Kidney capillary endothelial cell (primary cell): ENCODE data around the gene TNRC6B.
A peak's percentile ranks its signal among the peaks of the same experiment; 100 is the strongest.
"Not testable (repeated sequence)": the region's sequence is repeated elsewhere in the genome, so short reads cannot be mapped to it uniquely, and the experiment has no call there.

Source experiments
- DNase-seq: peaks from one replicate; pipeline ENCODE4 v3.0.0-alpha.2; 2018; ENCODE audit warnings: low spot score

The TNRC6B gene

DNA sequence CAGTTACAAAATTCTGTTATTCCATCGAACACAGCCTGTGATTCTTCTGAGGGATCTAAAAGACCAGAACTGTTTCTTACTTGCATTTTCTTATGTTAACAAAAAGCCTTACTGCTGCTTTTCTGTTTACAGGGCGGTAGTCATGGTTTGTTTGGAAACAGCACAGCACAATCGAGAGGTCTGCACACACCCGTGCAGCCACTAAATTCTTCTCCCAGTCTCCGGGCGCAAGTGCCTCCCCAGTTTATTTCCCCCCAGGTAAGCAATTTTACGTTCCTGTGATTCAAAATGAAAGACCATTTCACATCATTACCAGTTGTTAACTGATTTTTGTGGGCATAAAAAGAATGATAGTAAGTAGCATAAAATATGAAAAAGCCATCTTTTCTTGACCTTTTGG lies 107.8 kb downstream of the TNRC6B start:
- no peak for DNase-seq

DNA sequence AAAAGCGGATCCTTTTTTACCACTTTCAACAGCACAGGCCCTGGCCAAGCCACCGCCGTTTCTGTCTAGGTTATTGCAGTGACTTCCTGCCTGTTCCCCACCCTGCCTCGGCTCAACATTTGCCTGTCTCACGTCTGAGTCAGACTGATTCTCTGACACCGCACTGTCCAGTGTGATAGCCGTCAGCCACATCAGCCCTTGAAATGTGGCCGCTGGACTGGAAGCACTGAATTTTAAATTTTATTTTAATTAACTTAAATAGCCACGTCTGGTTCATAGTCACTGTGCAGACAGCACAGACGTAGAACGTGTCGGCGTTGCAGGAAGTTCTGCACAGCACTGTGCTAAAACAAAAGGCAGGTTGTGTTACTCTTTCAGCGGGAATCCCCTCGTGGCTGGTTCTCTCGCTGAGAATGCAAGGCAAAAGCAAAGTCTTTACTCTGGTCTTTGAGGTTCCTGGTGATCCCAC lies 112.3 kb downstream of the TNRC6B start:
- peak; percentile 19 for DNase-seq

DNA sequence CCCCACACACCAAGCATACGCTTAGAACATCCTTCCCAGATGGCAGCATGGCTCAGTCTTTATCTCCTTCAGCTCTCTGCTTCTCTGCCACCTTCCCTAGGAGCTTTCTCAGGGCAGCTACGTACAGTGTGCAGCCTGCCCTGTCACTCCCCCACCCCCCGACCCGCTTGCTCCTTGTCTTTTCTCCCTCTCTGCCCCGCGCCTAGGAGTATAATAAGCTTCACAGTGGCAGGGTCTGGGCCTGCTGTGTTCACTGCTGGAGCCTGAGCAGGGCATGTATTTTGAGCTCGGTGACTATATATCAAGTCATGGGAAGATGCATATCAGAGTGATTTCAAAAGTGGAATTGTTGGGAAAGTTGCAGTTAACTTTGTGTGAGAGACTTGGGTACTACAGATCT lies 112.8 kb downstream of the TNRC6B start:
- DNase-seq: no peak

DNA sequence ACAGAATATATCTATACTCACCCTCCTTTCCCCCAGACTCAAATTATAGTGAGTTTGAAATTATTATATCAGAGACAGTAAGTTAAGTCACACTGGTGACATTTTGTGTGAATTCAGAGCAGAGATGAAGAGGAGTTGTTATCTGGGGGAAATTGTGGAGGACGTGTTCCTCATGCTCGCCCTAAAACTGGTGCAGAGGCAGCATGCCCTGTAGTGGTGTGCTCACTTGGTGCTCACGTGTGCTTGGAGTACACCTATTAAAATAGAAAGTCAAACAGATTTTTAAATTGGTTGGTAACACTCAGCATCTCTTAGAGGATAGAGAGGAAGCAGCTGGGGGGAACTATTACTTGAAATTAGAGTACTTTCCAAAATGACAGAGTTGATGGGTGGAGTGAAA lies 117.0 kb downstream of the TNRC6B start:
- no peak for DNase-seq

DNA sequence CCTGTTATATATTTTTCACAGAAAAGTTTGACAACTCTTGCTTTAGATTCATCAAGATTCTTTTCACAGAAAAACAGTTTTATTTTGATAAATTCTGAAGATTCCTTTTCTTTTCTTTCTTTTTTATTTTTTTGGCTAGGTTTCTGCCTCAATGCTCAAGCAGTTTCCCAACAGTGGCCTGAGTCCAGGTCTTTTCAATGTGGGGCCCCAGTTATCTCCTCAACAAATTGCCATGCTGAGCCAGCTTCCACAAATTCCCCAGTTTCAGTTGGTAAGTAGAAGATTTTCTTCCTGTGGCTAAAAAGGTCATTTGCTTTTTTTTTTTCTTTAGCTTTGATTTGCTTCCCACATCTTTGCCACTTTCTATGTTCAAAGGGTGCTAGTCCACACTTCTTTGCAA lies 122.6 kb downstream of the TNRC6B start:
- no peak for DNase-seq

DNA sequence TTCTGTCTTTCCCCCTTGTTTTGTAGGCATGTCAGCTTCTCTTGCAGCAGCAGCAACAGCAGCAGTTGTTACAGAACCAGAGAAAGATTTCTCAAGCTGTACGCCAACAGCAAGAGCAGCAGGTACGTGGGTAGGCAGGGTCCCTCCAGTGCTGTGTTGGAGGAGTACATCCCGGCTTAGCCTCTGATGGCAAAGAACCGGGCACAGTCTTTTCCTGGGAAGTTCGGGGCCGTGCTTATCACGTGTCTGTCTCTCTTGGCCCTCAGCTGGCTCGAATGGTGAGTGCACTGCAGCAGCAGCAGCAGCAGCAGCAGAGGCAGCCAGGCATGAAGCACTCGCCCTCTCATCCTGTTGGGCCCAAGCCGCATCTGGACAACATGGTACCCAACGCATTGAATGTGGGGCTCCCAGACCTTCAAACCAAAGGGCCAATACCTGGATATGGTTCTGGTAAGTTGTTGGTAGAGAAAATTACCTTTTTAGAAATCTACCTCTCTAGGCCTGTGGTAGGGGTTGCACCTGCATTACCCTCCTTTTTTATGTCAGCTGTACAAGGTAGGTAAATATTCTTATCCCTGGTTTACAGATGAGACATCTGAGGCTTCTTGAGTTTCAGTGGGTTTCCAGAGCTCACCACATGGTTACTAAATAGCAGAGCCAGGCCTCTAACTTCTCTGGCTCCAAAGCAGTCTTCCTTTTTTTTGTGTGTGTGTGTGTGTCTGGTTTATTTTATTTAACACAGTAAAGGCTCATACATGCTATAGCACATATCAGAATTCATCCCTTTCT lies 123.4 kb downstream of the TNRC6B start:
- DNase-seq: no peak

DNA sequence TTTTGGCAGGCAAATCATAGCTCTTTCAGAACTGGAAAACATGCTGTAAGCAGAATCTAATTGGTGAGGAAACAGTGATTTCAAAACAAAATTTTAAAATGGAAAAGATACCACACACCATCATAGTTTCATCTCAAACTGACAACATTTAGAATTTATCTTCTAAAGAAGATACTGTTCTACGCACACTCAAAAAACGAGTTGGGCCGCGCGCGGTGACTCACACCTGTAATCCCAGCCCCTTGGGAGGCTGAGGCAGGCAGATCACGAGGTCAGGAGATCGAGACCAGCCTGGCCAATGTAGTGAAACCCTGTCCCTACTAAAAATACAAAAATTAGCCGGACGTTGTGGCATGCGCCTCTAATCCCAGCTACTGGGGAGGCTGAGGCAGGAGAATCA lies 124.4 kb downstream of the TNRC6B start:
- no peak for DNase-seq

DNA sequence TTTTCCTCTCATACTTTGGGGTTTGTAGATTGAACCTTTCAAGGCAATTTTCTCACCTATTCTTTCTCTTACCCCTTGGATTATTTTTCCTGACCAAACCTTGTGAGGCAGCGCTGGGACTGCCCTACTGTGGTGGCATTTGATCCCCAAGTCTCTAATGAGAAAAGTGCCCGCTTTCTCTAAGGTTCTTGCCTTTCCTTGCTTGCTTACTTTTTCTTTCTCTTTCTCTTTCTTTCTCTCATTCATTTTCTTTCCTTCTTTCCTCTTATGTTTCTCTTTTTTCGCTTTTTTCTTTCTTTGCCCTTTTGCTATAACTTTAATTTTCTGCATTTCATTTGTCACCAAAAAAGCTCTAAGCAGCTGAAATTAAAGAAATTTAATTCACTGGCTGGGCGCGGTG lies 127.9 kb downstream of the TNRC6B start:
- no peak for DNase-seq

DNA sequence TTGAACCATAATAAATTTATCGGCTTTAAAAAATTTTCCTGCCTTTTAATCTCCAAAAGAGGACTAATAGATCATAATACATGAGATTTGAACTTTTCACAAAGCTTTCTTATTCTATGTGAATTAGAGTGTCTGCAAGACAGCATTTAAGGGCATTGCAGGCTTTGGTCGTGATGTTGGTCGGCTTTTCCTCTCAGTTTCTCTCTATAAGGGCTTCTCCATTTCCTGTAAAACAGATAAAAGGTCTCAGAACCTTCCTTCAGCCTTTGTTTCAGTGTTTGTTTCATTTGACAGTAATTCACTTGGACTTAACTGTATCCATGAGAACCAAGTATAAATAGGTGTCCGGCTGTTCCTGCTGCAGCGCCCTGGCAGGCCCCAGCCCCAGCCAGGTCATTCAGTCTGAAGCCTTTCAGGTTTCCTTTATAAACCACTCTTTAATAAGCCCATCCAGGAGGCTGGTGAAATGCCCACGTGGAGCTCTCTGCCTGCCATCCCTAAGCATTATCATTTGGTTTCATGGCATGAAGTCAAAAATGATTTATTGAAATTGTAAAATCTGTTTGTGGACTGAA lies 131.4 kb downstream of the TNRC6B start:
- DNase-seq: no peak

DNA sequence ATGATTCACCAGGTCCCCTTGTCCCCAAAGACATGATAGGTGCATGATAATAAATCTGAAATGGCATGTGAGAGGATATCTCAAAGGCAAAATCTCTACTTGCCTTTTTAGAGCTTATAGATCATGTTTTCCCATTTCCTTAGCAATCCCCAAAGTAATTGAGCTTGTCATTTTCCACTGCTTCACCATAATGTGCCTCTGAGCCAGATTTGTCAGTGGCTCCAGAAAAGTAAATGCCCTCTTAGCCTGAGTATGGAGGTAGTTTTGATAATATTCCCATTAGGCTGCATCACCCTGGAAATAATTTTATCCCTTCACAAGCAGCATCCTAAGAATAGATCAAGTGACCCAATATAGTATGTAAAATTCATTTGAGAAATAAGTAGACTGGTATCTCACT lies 131.9 kb downstream of the TNRC6B start:
- no peak for DNase-seq

DNA sequence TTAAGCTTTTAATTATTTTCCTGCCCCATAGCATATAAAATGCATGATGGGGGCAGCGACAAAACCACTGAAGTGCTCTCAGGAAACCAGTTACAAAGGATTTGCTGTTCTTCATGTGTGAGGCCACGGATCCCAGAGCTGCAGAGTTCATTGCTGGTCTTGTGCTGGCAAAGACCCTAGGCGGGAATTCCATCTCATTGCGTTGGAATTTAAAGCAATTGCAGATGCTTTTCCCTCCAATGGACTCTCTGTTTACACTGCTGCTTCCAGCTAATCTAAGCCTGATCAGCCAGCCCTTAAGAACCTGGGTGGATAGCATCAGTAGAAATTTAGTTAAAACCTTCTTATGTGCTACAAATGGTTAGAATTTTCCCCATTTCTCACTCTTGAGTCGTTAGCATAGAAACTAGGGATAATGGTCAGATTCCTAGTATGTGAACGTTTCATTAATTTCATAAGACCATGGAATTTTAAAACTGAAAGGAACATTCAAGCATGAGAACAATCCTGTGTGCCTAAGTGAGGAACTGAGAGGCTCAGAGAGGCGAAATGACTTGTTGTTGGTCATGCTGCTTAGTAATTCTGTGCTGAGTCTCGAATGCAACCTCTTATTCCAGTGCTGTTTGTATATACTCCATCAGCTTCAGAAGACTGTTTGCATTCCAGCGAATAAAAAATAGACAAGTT lies 132.5 kb downstream of the TNRC6B start:
- no peak for DNase-seq

DNA sequence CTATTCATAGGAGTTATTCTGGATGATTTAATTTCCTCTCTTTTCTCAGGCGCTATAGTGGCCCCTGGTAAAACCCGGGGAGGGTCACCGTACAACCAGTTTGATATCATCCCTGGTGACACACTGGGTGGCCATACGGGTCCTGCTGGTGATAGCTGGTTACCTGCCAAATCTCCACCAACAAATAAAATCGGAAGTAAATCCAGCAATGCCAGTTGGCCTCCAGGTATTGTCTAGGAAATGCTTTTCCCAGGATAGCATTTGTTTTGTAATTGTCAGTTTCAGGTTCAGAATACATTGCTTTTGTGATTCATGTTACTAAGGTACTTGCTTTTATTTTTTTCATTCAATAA lies 133.0 kb downstream of the TNRC6B start:
- DNase-seq: no peak

DNA sequence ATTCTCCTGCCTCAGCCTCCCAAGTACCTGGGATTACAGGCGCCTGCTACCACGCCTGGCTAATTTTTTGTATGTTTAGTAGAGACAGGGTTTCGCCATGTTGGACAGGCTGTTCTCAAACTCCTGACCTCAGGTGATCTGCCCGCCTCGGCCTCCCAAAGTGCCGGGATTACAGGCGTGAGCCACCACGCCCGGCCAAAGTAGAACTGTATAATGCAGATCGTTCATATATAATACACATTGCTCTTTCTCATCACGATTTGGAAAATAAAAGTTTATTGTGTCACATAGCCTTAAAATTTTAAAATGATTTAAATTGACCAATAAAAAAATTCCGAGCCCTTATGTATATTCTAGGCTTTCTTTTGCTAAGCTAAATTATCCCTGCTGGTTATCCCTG lies 133.9 kb downstream of the TNRC6B start:
- DNase-seq: not testable (repeated sequence)

DNA sequence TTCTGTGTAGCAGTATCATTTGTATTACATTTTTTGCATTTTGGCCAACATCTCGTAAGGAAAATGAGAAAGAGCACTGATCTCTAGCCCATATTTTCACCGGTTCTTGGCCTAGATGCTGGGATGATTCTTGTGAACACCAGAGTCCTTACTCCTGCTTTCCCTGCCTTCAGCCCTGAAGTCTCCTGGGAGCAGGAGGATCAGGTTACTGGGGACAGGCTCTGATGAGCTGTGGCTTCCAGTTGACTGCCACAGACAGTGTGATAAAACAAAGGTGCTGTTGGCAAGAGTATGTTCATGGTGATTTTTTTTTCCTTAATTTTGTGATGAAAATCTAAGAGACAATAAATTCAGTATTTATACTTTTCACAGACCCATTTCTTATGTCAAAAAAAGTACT lies 134.3 kb downstream of the TNRC6B start:
- no peak for DNase-seq

DNA sequence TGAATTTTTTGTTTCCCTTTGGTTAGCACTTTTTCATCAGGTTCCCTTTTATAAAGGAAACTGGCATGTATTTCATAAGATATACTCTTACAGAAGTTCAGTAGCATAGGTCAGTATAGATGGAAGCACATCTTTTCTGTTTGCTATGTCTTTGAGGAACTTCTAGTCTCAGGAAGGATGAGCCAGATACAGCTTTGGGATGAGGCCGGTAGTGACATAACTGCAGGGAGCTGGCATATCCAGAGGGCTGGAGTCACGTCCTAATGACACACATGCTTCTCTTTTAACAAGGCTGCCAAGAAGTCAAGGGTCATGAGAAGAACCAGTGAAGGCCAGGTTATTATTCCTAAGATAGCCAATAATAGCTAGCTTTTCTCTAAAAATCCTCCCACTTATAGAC lies 135.3 kb downstream of the TNRC6B start:
- no peak for DNase-seq

DNA sequence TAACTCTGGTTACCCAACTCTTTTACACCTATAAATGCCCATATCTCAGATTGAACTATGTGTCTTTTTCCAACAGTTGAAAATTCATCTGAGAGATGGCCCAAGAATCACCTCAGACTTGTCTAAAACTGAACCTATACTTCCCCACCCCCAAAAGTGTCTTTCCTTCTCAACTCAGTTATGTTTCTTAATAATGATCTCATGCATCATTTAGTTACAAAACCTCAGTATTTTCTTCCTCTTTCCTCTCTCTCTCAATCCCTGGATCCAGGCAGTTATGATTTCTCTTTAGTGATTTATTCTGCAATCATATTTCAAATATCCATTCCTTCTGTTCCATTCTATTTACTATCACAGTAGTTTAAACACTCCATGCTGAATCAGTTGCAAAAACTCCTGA lies 136.3 kb downstream of the TNRC6B start:
- no peak for DNase-seq

DNA sequence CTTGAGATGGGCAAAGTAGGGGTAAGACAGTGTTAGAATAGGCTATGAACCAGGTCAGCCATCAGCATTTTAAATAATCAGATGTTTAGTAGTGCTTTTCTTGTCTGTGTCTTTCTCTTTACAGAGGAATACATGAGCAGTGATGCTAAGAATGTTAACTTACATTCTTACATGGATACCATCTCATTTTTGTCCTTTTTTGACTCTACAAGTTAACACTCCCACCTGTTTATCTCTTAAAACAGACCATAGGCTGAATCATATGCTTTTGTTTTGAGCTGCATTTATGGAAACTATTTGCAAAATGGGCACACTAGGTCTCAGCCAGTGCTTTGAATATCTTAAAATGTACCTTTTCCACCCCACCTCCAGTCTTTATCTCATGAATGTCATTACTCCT lies 143.0 kb downstream of the TNRC6B start:
- DNase-seq: no peak

DNA sequence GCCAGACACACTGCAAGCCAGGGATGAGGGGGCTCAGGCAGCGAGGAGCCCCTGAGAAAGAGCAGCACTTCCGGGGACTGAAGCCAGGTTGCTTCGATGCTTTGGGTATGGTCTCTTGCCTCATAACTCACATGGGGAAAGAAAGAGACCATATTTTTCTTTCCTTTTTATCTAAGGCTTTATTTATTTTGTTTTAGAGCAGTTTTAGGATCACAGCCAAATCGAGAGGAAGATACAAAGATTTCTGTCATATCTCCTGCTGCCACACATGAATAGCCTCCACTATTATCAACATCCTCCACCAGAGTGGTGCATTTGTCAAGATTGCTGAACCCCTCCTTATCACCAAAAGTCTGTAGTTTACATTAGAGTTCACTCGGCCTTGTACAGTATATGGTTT lies 144.3 kb downstream of the TNRC6B start:
- no peak for DNase-seq

DNA sequence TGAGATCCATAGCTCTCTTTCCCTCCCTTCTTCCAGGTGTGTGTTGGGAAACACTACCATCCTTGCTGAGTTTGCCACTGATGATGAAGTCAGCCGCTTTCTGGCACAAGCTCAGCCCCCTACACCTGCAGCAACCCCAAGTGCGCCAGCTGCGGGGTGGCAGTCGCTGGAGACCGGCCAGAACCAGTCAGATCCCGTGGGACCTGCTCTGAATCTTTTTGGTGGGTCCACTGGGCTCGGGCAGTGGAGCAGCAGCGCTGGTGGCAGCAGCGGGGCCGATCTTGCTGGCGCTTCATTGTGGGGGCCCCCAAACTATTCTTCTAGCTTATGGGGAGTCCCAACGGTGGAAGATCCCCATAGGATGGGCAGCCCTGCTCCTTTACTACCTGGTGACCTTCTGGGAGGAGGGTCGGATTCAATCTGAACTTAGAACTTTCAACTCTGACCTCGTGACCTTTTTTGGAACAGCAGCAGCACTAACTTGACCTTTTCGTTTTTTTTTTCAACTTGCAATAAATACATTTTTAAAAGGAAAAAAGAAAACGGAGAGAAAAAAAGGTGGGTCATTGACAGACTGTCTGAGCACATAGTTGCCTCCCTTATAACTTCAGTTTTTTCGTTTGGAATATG lies 145.2 kb downstream of the TNRC6B start:
- DNase-seq: no peak

DNA sequence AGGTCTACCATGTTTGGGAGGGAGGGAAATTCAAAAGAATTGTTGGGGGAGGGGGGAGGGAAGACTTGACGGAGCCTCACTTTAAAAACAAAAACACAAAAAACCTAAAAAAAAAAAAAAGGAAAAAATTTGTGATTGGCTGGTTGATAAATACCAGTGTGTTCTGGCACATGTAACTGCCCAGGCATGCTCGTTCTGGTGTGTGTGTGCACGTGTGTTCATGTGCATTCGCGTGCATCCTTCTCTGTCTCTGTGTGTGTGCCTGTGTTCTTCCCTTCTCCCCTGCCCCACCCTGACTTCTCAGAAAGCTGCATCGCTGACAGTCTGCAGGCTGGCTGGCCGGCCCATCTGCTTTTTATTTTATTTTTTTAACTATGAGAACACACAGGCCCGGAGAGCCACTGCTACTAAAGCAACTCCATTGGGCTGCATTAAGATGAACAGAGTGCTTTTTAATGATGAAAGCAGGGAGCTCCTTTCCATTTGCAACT lies 146.0 kb downstream of the TNRC6B start:
- DNase-seq: no peak

DNA sequence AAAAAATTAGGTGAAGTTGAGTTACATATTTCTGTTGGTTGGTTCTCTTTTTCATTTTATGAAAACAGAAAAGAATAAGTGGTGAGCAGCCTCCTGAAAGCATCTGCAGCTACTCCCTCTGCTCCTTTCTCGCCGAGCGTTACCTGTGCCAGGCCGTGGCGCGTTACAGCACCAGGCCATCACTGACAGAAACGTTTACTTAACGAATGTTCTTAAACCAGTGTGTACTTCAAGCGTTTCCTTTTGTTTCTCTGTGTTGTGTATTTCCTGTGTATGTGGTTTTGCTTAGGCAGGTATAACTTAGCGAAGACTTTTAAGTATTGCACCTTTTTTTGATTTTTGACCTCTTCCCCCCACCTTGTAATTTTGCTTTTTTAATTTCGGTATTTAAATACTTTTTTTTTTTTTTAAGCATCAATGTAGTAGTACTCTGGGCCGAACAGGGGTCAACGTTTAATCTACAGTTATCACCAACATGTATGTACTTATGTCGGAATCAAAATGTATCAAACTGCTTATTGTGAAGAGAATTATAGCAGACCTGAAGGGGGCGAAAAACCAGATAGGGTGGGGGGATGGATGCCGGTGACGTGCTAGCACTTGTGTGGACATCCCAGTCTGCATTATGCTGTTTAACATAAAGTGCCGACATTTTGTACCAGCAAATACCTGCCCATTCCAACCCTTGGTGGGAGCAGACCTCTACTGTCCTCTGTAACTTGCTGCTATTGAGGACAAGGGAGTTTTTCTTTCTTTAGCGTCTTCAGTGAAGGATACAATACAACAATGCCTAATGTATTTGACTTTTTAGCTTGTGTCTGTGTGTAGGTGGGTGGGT lies 147.0 kb downstream of the TNRC6B start:
- no peak for DNase-seq

DNA sequence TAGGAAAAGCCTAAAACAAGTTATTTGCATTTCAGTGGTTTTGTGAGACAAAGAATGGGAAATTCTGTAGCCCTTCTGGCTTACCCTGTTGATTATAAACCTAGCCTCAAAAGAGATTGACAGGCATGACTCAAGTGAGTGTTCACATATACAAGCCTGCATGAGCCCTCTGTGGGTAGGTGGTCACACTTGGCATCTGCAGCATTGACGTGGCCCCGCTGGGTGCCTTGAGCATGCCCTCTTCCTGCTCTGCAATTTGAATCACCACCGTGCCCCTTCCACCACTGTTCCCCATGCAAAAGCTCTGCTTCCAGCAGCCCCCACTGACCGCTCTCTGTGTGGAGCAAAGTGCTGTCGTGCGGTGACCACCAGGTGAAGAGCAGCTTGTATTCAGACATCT lies 147.6 kb downstream of the TNRC6B start:
- DNase-seq: no peak
